ENCODE measurements around the gene ZNF140.

DNA sequence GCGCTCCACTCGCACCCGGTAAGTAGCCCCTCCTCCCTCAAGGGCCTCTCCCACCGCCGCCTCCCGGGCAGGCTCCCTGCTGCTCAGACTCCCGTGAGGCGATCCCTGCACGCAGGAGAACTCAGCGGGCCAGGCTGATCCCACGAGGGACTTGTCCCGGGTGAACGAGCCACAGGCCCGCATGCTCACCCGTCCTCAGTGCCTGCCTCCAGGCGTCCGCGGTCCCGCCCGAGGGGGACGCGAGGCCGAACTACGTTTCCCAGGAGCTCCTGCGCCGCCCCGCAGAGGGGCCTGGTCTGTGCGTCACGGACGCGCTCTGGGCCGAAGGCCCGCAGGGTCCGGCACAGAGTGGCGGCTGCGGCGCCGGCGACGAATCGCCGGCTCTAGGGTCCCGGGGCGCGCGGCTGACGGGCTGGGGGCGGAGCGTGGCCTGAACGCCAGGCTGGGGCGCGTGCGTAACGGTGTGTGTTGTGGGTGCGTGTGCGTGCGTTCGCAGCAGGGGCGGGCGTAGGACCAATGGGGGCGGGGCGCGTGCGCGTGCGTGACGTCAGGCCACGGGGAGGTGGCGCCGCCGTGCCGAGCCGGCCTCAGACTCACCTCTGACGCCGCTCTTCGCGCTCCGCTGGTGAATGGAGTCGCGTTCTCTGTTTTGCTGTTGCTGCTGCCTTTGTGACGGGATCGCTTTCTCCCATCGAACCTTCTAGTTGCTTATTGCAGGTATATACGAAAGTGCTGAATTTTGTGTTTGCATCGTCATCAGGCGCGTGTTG is 49.5 kb downstream of the ZNF140 start, which contains the start of the genes ZNF10 and ZNF891:
- TF ChIP-seq EP300 (IDR thresholded peaks at IDR 0.05; ENCODE audit: borderline replicate concordance), result no peak; the same call in 1 of the 2 replicates
- no peak for TF ChIP-seq RAD21 (IDR thresholded peaks at IDR 0.05; ENCODE audit: low read depth)
- TF ChIP-seq, protein P1, sequence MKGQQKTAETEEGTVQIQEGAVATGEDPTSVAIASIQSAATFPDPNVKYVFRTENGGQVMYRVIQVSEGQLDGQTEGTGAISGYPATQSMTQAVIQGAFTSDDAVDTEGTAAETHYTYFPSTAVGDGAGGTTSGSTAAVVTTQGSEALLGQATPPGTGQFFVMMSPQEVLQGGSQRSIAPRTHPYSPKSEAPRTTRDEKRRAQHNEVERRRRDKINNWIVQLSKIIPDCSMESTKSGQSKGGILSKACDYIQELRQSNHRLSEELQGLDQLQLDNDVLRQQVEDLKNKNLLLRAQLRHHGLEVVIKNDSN (IDR thresholded peaks at IDR 0.05), result peak; percentile 61
- peak; percentile 69 for TF ChIP-seq MAX (IDR thresholded peaks at IDR 0.05)
- no peak for TF ChIP-seq REST (IDR thresholded peaks at IDR 0.05; ENCODE audit: low read depth)
- TF ChIP-seq TCF12 (IDR thresholded peaks at IDR 0.05; ENCODE audit: low read depth), result no peak
- TF ChIP-seq CREB1 (IDR thresholded peaks at IDR 0.05; ENCODE audit: low read depth), result peak; percentile 86
- peak; percentile 30; the same call in 1 of the 2 replicates for TF ChIP-seq ZBTB7A (IDR thresholded peaks at IDR 0.05; ENCODE audit: low read depth)
- TF ChIP-seq CEBPB (IDR thresholded peaks at IDR 0.05), result no peak
